ENCODE results near the gene SLC25A23.
A peak's percentile ranks its signal among the peaks of the same experiment; 100 is the strongest.
"Not testable (repeated sequence)": the region's sequence is repeated elsewhere in the genome, so short reads cannot be mapped to it uniquely, and the experiment has no call there.

SLC25A23 gene

DNA sequence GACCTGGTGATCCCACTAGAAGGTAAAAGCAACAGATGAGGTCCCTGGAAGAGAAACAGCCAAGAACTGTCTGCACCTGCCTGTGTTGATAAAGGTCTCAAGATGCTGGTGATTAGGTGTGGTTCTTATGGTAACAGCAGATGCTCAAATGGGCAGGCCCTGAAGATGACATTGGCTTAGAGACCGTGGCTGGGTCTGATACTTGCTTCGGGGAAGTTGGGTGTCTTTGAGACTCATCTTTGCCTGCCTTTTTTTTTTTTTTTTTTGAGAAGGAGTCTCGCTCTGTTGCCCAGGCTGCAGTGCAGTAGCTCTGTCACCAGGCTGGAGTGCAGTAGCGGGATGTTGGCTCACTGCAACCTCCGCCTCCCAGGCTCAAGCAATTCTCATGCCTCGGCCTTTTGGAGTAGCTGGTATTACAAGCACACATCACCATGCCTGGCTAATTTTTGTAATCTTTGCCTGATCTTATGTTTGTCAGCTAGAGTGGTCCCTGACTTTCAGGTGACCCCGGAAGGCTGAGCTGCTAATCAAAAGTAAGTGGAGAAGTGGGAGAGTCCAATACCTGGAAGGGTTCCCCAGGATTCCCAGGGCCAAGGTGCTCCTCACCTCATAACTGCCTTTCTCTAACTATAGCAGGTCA, 7.9 kb downstream of the SLC25A23 start:
- DNase-seq (no peak), ATAC-seq (no peak)
- H3K9me3 Mint-ChIP-seq = peaks cover 16 to 32% of the 10 kb centered on the region in 2 donors
- H3K4me3 Mint-ChIP-seq = no peak overlapping the region
- H3K27me3 Mint-ChIP-seq = no peaks in the 10 kb centered on the region
- H3K4me1 Mint-ChIP-seq = no peaks in the 10 kb centered on the region
- no peak overlapping the region for H3K27ac Mint-ChIP-seq

DNA sequence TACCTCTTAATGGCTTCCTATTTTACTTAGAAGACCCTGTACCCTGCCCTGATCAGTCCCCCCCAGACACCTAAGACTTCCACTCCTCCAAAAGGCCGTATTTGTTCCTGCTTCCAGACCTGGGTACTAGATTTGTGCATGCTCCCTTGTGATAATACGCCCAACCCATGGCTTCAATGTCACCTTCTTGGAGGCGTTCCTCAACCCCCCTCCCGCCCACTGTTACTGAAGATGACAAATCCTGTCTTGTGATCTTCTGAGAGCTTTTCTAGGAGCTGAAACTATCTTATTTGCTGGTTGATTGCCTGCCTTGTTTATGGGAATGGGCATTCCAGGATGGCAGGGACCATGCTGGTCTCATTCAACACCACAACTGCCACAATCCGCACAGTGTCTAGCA, 9.4 kb downstream of the SLC25A23 start:
- no peaks in the 10 kb centered on the region for H3K4me1 Mint-ChIP-seq
- no peak for DNase-seq
- H3K27me3 Mint-ChIP-seq = no peaks in the 10 kb centered on the region
- H3K27ac Mint-ChIP-seq = no peak overlapping the region
- H3K4me3 Mint-ChIP-seq = no peak overlapping the region
- ATAC-seq = no peak
- H3K9me3 Mint-ChIP-seq = peaks cover 14 to 20% of the 10 kb centered on the region in 2 donors

DNA sequence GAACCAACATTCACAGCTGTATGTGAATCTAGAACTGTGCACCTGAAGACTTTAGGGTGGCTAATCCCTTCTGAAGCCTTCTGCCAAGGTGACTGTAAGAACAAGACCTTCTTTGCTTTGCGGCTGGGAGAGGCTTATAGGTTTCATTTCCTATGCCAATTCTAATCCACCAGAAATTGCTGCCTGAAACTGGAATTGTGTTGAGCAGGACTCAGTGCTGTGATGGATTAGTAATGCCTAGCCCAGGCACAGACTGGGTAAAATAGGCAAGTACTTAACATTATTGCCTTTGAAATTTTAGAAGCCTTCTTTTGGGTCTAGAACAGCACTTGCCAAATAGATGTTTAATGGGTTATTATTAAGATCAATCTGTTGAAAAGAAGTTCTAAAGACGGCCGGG, 11.5 kb downstream of the SLC25A23 start:
- H3K9me3 Mint-ChIP-seq = no peaks in the 10 kb centered on the region
- H3K27ac Mint-ChIP-seq = no peak overlapping the region
- DNase-seq (no peak), ATAC-seq (no peak)
- no peaks in the 10 kb centered on the region for H3K27me3 Mint-ChIP-seq
- H3K4me1 Mint-ChIP-seq = no peaks in the 10 kb centered on the region
- H3K4me3 Mint-ChIP-seq = no peak overlapping the region

DNA sequence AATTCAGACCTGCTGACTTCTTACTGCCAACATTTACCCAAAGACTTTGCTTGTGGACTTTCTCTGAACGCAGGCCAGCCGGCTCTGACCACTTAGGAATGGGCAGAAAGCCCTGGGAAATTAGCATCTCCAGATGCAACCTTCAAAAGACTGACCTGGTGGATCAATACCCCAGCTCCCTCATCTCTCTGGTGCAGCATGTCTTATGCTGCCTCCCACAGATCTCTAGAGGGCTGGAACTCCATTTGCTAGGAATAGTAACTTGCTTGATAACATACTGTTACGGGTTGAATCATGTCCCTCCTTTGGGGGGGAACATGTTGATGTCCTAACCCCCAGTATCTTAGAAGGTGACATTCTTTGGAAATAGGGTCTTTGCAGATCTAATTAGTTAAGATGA, 13.1 kb downstream of the SLC25A23 start:
- no peak for ATAC-seq
- H3K27ac Mint-ChIP-seq = no peak overlapping the region
- H3K4me3 Mint-ChIP-seq = no peak overlapping the region
- no peaks in the 10 kb centered on the region for H3K4me1 Mint-ChIP-seq
- no peaks in the 10 kb centered on the region for H3K9me3 Mint-ChIP-seq
- no peak for DNase-seq
- H3K27me3 Mint-ChIP-seq = no peaks in the 10 kb centered on the region

DNA sequence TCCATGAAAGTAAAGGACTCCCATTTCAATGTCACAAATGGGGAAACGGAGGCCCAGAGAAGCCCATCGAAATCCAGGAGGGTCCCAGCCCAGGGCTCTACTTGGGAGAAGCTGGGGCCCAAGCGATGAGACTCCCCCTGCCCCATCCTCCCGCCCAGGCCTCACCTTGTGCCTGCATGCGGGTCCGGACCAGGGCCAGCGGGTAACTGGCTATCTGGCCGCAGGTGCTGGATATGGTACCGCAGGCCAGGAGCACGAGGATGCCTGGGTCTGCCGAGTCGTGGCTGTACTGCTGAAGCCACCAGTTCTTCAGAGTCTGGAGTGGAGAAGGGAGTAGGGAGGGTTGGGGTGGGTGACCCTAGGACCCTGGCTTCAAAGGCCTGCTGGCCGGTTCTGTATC, 15.6 kb downstream of the SLC25A23 start:
- Mint-ChIP-seq H3K9me3 (no peaks in the 10 kb centered on the region), H3K27me3 (no peaks in the 10 kb centered on the region), H3K27ac (no peak overlapping the region), H3K4me1 (no peaks in the 10 kb centered on the region), H3K4me3 (no peak overlapping the region)
- DNase-seq = no peak
- no peak for ATAC-seq

DNA sequence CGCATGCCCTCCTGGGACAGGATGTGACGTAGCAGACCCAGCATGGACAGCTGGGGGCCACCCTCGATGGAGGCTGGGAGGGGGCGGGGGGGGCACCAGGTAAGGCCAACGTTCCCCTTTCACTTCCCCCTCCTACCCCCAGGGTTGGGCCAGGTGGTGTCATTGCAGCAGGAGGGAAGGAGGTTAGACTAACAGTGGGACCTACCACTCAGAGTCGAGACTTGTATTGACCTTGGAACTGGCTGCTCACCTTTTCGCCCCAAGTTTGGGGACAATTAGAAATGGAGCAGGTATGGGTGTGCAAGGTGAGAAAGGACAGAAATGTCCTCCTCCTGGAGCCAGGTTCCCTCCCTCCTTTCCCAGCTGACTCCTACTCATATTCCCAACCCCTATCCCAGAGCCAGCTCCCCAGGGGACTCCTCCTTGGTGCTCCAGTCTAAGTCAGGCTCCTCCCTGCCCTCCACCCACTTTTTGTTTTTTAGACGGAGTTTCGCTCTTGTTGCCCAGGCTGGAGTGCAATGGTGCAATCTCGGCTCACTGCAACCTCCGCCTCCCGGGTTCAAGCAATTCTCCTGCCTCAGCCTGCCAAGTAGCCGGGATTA, 17.4 kb downstream of the SLC25A23 start:
- ATAC-seq = no peak

DNA sequence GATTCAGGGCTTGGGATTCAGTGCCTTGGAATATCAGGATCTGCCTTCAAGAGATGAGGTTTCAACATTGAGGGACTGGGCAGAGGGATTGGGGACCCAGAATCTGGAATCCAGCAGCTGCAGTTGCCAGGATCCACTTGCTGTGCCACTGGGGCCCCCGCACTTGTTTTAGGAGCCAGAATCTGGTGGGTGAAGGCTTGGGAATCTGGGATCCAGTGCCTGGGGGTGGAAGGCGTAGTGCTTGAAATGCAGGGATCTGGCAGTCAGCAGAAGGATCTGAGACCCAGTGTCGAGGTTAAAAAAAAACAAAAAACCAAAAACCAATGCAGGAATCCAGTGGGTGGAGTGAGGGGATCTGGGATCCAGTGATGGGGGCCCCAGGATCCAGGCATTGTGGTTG, 18.7 kb downstream of the SLC25A23 start:
- no peak overlapping the region for H3K4me3 Mint-ChIP-seq
- H3K27ac Mint-ChIP-seq = peak overlapping the region; percentile 3 to 38
- no peaks in the 10 kb centered on the region for H3K4me1 Mint-ChIP-seq
- DNase-seq (no peak), ATAC-seq (no peak)
- H3K27me3 Mint-ChIP-seq = no peaks in the 10 kb centered on the region
- no peaks in the 10 kb centered on the region for H3K9me3 Mint-ChIP-seq

More for the DNA sequence above, 17.4 kb downstream of the SLC25A23 start:
- DNase-seq = no peak
- H3K4me1 Mint-ChIP-seq = no peaks in the 10 kb centered on the region
- no peak overlapping the region for H3K4me3 Mint-ChIP-seq
- no peak overlapping the region for H3K27ac Mint-ChIP-seq
- no peaks in the 10 kb centered on the region for H3K9me3 Mint-ChIP-seq
- H3K27me3 Mint-ChIP-seq = no peaks in the 10 kb centered on the region

DNA sequence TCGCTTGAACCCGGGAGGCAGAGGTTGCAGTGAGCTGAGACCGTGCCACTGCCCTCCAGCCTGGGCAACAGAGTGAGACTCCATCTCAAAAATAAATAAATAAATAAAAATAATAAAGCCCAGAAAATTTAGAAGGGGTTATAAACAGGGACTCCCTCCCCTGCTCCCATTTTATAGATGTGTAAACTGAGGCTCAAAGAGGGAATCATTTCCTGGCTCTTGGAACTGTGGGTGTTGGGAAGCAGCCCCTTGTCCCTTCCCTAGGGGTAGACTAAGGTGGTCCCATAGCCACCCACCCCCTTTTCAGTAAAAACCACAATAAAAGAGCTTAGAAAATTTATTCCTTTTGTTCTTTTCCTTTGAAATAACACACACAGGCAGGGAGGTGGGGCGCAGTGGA, 19.8 kb downstream of the SLC25A23 start:
- ATAC-seq = no peak
- DNase-seq = no peak
- no peaks in the 10 kb centered on the region for H3K4me1 Mint-ChIP-seq
- H3K27ac Mint-ChIP-seq = no peak overlapping the region
- no peak overlapping the region for H3K4me3 Mint-ChIP-seq
- H3K27me3 Mint-ChIP-seq = no peaks in the 10 kb centered on the region
- no peaks in the 10 kb centered on the region for H3K9me3 Mint-ChIP-seq

DNA sequence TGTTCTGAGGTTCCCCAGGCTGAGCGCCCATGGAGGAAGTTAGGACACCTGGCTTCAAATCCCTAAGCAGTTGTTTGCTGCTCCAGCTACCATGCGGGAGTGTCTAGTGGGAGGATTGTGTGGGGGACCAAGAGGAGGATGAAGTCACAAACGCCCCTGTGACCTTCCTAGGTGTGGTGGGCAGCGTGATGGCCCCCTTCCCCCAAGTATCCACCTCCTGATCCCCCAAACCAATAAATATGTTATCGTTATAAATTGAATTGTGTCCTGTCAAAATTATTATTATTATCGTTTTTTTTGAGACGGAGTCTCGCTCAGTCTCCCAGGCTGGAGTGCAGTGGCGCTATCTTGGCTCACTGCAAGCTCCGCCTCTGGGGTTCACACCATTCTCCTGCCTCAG, 25.9 kb downstream of the SLC25A23 start, which contains the start of gene SLC25A41:
SLC25A41 (minus strand) TSS at position 101 of the 400 bp plus-strand sequence; CDS start at position 31, 70 bp downstream.
- ATAC-seq (no peak), DNase-seq (no peak)
- no peaks in the 10 kb centered on the region for H3K9me3 Mint-ChIP-seq
- H3K4me3 Mint-ChIP-seq = no peak within 1 kb of the TSS
- no peak within 1 kb of the TSS for H3K27ac Mint-ChIP-seq
- H3K27me3 Mint-ChIP-seq = no peaks in the 10 kb centered on the region
- H3K4me1 Mint-ChIP-seq = peaks cover 17% of the 10 kb centered on the region

DNA sequence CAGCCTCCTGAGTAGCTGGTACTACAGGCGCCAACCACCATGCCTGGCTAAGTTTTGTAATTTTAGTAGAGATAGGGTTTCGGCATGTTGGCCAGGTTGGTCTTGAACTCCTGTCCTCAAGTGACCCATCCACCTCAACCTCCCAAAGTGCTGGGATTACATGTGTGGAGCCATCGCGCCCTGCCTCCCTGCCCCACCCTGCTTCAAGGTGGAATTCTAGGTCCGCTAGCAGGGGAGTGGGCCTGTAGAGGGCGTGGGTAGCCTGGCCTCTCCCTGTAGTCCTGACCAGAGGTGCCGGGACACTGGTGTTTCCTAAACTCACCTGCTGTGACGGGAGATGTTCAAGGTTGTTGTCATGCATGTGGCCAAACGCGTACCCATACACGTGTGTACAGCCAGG, 26.4 kb downstream of the SLC25A23 start:
- no peaks in the 10 kb centered on the region for H3K9me3 Mint-ChIP-seq
- DNase-seq = no peak
- no peak overlapping the region for H3K4me3 Mint-ChIP-seq
- H3K27ac Mint-ChIP-seq = no peak overlapping the region
- no peaks in the 10 kb centered on the region for H3K27me3 Mint-ChIP-seq
- peaks cover 17% of the 10 kb centered on the region for H3K4me1 Mint-ChIP-seq
- no peak for ATAC-seq

DNA sequence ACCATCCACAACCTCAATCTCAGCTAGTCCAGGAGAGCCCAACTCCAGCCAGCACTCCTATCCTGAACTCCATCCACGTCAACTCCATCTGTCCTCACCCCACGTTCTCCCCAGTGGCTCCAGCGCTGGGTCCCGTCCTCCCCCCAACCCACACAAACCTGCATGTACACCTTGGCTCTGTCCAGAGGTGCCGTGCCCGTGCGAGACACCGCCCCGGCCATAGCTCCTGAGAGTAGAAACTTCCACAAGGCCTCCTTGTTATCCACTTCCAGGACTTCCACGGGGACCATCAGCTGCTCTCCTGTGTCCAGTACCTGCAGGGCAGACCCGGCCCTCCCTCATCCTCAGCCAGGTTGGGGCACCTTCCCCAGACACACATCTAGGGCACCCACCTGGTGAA, 27.7 kb downstream of the SLC25A23 start:
- H3K27ac Mint-ChIP-seq = no peak overlapping the region
- no peak for DNase-seq
- peaks cover 17% of the 10 kb centered on the region for H3K4me1 Mint-ChIP-seq
- peak overlapping the region in 1 of 2 donors; percentile 22 for H3K4me3 Mint-ChIP-seq
- H3K9me3 Mint-ChIP-seq = no peaks in the 10 kb centered on the region
- ATAC-seq = no peak
- H3K27me3 Mint-ChIP-seq = no peaks in the 10 kb centered on the region

DNA sequence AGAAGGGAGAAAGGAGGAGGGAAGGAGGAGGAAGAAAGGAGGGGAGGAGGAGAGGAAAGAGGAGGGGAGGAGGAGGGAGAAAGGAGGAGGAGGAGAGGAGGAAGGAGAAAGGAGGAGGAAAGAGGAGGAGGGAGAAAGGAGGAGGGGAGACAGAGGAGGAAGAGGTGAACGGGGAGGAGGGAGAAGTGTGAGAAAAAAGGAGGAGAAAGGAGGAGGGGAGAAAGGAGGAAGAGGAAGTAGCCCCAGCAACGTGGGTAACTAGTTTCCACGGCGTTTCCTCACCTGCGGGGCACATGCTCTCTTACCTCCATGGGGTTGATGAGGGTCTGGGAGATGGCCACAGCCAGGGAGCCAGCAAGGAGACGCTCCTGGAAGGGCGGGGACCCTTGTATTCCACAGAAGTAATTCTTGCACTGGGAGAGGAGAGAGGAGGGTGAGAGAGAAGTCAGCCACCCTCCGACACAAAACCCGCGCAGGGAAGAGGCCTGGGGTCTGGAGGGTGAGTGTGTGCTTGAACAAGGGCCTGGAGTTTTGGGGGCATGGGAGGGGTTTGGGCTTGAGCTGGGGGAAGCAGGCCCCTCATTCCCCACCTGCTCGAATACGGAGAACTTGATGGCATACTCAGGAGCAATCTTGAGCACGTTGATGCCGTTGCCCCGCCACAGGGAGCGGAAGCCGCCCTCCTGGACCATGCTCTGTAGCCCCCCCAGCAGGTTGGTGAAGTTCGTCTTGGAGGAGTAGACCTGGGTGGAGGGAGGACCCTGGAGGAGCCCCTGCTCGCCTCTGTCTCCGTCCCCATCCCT, 30.0 kb downstream of the SLC25A23 start:
- Mint-ChIP-seq H3K27me3 (no peaks in the 10 kb centered on the region), H3K4me3 (peak overlapping the region; percentile 60 to 63), H3K27ac (peak overlapping the region in 1 of 2 donors; percentile 2), H3K9me3 (peaks cover 0 to 7% of the 10 kb centered on the region in 2 donors), H3K4me1 (peaks cover 31% of the 10 kb centered on the region)
- DNase-seq (no peak), ATAC-seq (no peak)

DNA sequence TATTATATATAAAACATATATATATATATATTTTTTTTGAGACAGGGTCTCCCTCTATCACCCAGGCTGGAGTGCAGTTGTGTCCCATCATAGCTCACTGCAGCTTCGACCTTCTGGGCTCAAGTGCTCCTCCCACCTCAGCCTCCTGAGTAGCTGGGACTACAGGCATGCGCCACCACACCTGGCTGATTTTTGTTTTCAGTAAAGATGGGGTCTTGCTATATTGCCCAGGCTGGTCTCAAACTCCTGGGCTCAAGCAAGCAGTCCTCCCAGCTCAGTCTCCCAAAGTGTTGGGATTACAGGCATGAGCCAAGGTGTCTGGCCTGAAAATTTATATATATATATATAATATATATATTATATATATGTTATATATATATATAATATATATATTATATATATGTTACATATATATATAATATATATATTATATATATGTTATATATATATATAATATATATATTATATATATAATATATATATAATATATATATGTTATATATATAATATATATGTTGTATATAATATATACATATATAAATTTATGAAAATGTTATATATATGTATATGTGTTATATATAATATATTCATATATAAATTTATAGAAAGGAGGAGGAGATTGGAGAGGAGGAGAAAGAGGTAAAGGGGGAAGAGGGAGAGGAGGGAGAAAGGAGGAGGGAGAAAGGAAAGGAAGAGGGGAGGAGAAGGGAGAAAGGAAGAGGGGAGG, 30.7 kb downstream of the SLC25A23 start:
- DNase-seq, ATAC-seq, H3K27ac Mint-ChIP-seq, H3K9me3 Mint-ChIP-seq, H3K27me3 Mint-ChIP-seq: not testable (repeated sequence)
- peaks cover 31% of the 10 kb centered on the region for H3K4me1 Mint-ChIP-seq
- peak overlapping the region; percentile 60 to 63 for H3K4me3 Mint-ChIP-seq

DNA sequence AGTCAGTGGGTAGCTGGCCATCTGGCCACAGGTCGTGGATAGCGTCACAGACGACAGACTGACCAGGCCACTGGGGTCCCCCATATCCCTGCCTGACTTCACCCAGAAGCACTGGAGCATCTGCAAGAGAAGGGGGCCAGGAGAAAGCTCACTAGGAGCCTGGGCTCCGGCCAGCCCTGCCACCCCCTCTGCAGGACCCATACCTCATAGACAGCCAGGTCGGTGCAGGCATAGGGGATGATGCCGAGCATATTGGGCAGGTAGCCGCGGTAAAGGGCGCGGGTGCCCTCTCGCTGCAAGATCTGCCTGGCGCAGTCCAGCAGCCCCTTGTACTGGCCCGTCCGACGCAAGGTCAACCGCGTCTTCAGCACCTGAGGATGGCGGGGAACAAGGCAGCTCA, 32.5 kb downstream of the SLC25A23 start:
- ATAC-seq (no peak), DNase-seq (no peak)
- H3K4me1 Mint-ChIP-seq = peaks cover 48% of the 10 kb centered on the region
- no peak overlapping the region for H3K27ac Mint-ChIP-seq
- H3K9me3 Mint-ChIP-seq = peaks cover 0 to 7% of the 10 kb centered on the region in 2 donors
- no peaks in the 10 kb centered on the region for H3K27me3 Mint-ChIP-seq
- H3K4me3 Mint-ChIP-seq = no peak overlapping the region

DNA sequence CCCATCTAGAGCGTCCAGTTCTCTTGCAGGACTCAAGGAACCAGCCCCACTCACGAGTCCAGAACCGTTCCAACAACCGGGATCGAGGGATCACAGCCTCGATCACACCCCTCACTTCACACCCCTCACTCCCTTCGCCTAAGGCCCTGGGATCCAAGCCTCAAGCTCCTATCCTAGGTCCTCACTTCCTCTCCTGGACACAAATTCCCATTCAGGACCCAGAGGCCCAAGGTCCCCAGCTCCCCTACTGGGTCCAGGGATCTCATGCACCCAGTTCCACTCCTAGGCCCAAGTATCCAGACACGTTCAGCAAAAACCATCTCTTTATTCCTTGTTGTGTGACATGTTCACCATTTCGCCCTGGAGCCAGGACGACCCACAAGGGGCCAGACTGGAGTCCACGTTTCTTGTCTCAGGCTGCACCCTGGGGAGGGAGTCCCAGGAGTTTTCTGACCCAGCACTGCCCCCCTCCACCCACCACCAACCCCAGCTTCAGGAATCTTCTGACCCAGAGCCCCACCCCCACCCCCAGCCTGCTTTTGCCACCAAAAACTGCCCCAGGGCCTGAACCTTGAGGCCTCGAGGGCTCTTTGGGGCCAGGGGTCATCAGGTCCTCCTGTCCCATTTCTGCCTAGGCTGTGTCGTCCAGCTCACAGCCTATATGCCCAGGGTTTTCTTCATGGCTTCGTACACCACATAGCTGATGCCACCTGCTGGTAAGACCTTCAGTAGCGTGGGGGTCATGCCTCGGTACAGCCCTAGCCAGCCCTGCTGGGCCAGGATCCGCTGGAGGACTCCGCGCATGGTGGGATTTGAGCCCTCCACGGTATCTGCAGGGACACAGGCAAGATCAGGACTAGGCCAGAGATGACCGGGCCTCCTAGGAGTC, 33.6 kb downstream of the SLC25A23 start:
- DNase-seq = no peak
- H3K27me3 Mint-ChIP-seq = no peaks in the 10 kb centered on the region
- H3K9me3 Mint-ChIP-seq = peaks cover 0 to 7% of the 10 kb centered on the region in 2 donors
- H3K27ac Mint-ChIP-seq = peak overlapping the region; percentile 95 to 96
- ATAC-seq = no peak
- H3K4me3 Mint-ChIP-seq = peak overlapping the region; percentile 81
- peaks cover 58% of the 10 kb centered on the region for H3K4me1 Mint-ChIP-seq
